ENCODE data around the gene SLC51A. TPM values are rescaled to one million over a fixed set of nuclear protein-coding genes. Genes with fewer than 3 reads are reported as not detected.

Gene SLC51A
- total and polyA plus RNA-seq, 9 of the 15 experiments (the other 6 are each of a cell fraction or from before 2014, with no cell fraction given), result 0.35 to 0.38 TPM; not detected in 7

- no peak for TF ChIP-seq TCF15 (CRISPR knock-in tag; IDR thresholded peaks at IDR 0.05)
- no peak for TF ChIP-seq NCOA6 (IDR thresholded peaks at IDR 0.05)
- no peak for TF ChIP-seq EHMT2 (IDR thresholded peaks at IDR 0.05)
- no peak for TF ChIP-seq ZNF143 (CRISPR knock-in tag; IDR thresholded peaks at IDR 0.05)
- no peak for TF ChIP-seq POLR2H (tag; IDR thresholded peaks at IDR 0.05; ENCODE audit: low read depth)
- TF ChIP-seq ZNF121 (CRISPR knock-in tag; conservative IDR thresholded peaks at IDR 0.05), result no peak
- no peak for TF ChIP-seq CHD1 (IDR thresholded peaks at IDR 0.05; ENCODE audit: low read length)
- no peak for TF ChIP-seq PRPF4 (IDR thresholded peaks at IDR 0.05; ENCODE audit: insufficient read depth, low read depth, low read length, poor library complexity, severe bottlenecking)
- TF ChIP-seq CHAMP1 (IDR thresholded peaks at IDR 0.05), result no peak
- no peak for TF ChIP-seq ZFP91 (CRISPR knock-in tag; IDR thresholded peaks at IDR 0.05)
- no peak for TF ChIP-seq JUND (IDR thresholded peaks at IDR 0.05; ENCODE audit: borderline replicate concordance, low read depth, low read length)
- TF ChIP-seq JUND (tag; IDR thresholded peaks at IDR 0.05; ENCODE audit: borderline replicate concordance, low read depth, low read length), result no peak
- TF ChIP-seq THAP7 (CRISPR knock-in tag; IDR thresholded peaks at IDR 0.05), result no peak
- no peak for TF ChIP-seq ZNF644 (tag; IDR thresholded peaks at IDR 0.05; ENCODE audit: low read depth)
- TF ChIP-seq GTF2F1 (IDR thresholded peaks at IDR 0.05; ENCODE audit: low read depth, low read length), result no peak
- no peak for TF ChIP-seq CHD2 (IDR thresholded peaks at IDR 0.05; ENCODE audit: low read depth, low read length)
Measured at GRCh38 chr3:196179380-196180308, 36.7 kb upstream of the SLC51A start (continued).

All from K562 (cell line).